DND-41 (cell line): ENCODE measurements around the gene SPOCD1.

Experiments
- ATAC-seq: fragments of 200-7000 bp; cut with Tn5 transposase; 3 replicates; pipeline ENCODE4 v1.9.1; 2021; ENCODE audit warnings: low read depth; ENCODE audit not compliant: insufficient read depth
- DNase-seq: peaks from one replicate; pipeline ENCODE4 v3.0.0-alpha.2; 2020
- H2AFZ ChIP-seq: 2 replicates; pipeline ENCODE4 v1.6.0; 2012; ENCODE audit warnings: low read depth, low read length
- H3K27ac ChIP-seq: 2 replicates; pipeline ENCODE4 v1.5.1; 2012; ENCODE audit warnings: low read length, inconsistent platforms
- H3K27me3 ChIP-seq: fragments of 200-600 bp; sonication (generic); 2 replicates; pipeline ENCODE4 v1.6.0; 2012; ENCODE audit warnings: low read length, mild to moderate bottlenecking, inconsistent platforms; ENCODE audit not compliant: insufficient read depth, poor library complexity
- H3K36me3 ChIP-seq: 2 replicates; pipeline ENCODE4 v1.5.1; 2012; ENCODE audit warnings: low read length, inconsistent platforms; ENCODE audit not compliant: insufficient read depth
- H3K4me1 ChIP-seq: 2 replicates; pipeline ENCODE4 v1.5.1; 2012; ENCODE audit warnings: mild to moderate bottlenecking, low read length; ENCODE audit not compliant: insufficient read depth
- H3K4me2 ChIP-seq: 2 replicates; pipeline ENCODE4 v1.6.0; 2012; ENCODE audit warnings: mild to moderate bottlenecking, moderate library complexity, low read length, inconsistent platforms; ENCODE audit not compliant: insufficient read depth
- H3K4me3 ChIP-seq, 2 experiments: fragments of 200-600 bp in 1 of 2; shearing (Covaris generic) in 1 of 2; 2 replicates each; pipeline ENCODE4 v1.5.1; 2012 to 2016; ENCODE audit warnings: inconsistent platforms in 2 of 2, low read length in 2 of 2, mild to moderate bottlenecking in 2 of 2, low read depth in 1 of 2, moderate library complexity in 1 of 2
- H3K79me2 ChIP-seq: 2 replicates; pipeline ENCODE4 v1.6.0; 2012; ENCODE audit warnings: low read length, inconsistent platforms; ENCODE audit not compliant: insufficient read depth
- H3K9ac ChIP-seq: 2 replicates; pipeline ENCODE4 v1.6.0; 2012; ENCODE audit warnings: low read depth, mild to moderate bottlenecking, inconsistent platforms, low read length, moderate library complexity
- H3K9me3 ChIP-seq: 2 replicates; pipeline ENCODE4 v1.5.1; 2012; ENCODE audit warnings: low read length, moderate library complexity, mild to moderate bottlenecking, inconsistent platforms; ENCODE audit not compliant: insufficient read depth, severe bottlenecking
- H4K20me1 ChIP-seq: 2 replicates; pipeline ENCODE4 v1.6.0; 2012; ENCODE audit warnings: low read length; ENCODE audit not compliant: insufficient read depth
- EZH2 ChIP-seq: IDR thresholded peaks from 3 replicates; pipeline ENCODE4 v1.6.1; 2012; ENCODE audit warnings: borderline replicate concordance, low read depth, mild to moderate bottlenecking, moderate library complexity, low read length, inconsistent platforms; ENCODE audit not compliant: severe bottlenecking
- TF ChIP-seq, protein P1 (sequence below): IDR thresholded peaks from 2 replicates; pipeline ENCODE4 v1.5.1; 2012; ENCODE audit warnings: borderline replicate concordance, low read length, moderate library complexity, mild to moderate bottlenecking; ENCODE audit not compliant: poor library complexity, severe bottlenecking; ENCODE audit errors: extremely low read depth

Gene SPOCD1

DNA sequence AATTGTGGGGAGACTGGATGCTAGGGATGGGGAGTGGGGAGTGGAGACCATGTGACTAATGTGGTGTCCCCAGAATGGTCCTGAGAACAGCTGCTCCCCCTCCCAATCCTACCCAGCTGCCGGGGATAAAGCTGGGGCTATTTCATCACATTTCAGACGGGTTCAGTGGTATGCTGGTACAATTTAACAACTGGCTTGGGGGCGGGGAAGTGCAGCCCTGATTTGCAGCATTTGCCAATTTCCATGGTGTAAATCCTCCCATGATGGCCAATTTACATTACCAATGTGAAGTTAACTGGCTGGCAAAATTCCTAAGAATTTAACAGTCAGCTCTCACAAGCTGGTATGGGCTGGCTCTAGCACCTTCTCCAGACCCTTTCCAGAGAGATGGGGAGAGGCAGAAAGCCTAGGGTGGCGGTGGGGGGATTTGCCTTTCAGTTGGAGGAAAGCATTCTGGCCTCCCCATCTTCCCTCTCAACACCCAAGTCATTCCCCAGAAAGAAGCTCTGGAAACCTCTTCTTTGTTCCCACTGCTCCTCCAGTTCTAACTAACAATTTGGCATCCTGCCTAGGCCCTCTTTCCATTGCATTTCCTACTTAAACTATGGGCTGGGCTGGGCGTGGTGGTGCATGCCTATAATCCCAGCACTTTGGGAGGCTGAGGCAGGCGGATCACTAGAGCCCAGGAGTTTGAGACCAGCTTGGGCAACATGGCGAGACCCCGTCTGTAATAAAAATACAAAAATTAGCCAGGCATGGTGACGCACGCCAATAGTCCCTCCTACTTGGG, 40.4 kb downstream of the SPOCD1 start:
- peaks cover 36% of the 10 kb centered on the region for H3K27me3 ChIP-seq
- no peak overlapping the region for H3K4me3 ChIP-seq
- TF ChIP-seq EZH2, result no peak
- TF ChIP-seq, protein P1, sequence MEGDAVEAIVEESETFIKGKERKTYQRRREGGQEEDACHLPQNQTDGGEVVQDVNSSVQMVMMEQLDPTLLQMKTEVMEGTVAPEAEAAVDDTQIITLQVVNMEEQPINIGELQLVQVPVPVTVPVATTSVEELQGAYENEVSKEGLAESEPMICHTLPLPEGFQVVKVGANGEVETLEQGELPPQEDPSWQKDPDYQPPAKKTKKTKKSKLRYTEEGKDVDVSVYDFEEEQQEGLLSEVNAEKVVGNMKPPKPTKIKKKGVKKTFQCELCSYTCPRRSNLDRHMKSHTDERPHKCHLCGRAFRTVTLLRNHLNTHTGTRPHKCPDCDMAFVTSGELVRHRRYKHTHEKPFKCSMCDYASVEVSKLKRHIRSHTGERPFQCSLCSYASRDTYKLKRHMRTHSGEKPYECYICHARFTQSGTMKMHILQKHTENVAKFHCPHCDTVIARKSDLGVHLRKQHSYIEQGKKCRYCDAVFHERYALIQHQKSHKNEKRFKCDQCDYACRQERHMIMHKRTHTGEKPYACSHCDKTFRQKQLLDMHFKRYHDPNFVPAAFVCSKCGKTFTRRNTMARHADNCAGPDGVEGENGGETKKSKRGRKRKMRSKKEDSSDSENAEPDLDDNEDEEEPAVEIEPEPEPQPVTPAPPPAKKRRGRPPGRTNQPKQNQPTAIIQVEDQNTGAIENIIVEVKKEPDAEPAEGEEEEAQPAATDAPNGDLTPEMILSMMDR, result no peak
- H3K9me3 ChIP-seq, result no peaks in the 10 kb centered on the region
- no peaks in the 10 kb centered on the region for H3K79me2 ChIP-seq
- no peak overlapping the region for H3K4me2 ChIP-seq
- no peak overlapping the region for H3K27ac ChIP-seq
- H3K9ac ChIP-seq, result no peak overlapping the region
- no peaks in the 10 kb centered on the region for H4K20me1 ChIP-seq
- no peak for ATAC-seq
- no peaks in the 10 kb centered on the region for H3K36me3 ChIP-seq
- no peak for DNase-seq
- no peak overlapping the region for H2AFZ ChIP-seq
- H3K4me1 ChIP-seq, result no peaks in the 10 kb centered on the region

DNA sequence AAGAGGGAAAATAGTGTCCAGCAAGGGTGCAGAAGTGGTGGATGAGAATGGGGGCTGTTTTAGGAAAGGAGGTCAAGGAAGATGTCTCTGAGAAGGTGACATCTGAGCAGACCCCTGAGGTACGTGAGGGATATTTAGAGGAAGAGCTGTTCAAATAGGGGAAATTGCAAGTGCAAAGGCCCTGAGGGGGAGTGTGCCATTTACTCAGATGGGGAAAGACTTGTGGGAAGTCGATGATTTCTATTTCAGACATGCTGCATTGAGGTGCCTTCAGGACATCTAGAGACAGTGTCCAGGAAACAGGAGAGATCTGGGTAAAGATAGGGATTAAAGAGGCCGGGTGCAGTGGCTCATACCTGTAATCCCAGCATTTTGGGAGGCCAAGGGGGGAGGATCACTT, 41.3 kb downstream of the SPOCD1 start:
- no peaks in the 10 kb centered on the region for H3K79me2 ChIP-seq
- no peak overlapping the region for H3K4me3 ChIP-seq
- H3K27ac ChIP-seq, result no peak overlapping the region
- no peaks in the 10 kb centered on the region for H3K4me1 ChIP-seq
- H2AFZ ChIP-seq, result no peak overlapping the region
- H3K9ac ChIP-seq, result no peak overlapping the region
- H4K20me1 ChIP-seq, result no peaks in the 10 kb centered on the region
- no peak for ATAC-seq
- no peaks in the 10 kb centered on the region for H3K9me3 ChIP-seq
- H3K4me2 ChIP-seq, result no peak overlapping the region
- no peak for DNase-seq
- peaks cover 36% of the 10 kb centered on the region for H3K27me3 ChIP-seq
- no peaks in the 10 kb centered on the region for H3K36me3 ChIP-seq
- TF ChIP-seq, protein P1, result no peak
- TF ChIP-seq EZH2, result no peak

DNA sequence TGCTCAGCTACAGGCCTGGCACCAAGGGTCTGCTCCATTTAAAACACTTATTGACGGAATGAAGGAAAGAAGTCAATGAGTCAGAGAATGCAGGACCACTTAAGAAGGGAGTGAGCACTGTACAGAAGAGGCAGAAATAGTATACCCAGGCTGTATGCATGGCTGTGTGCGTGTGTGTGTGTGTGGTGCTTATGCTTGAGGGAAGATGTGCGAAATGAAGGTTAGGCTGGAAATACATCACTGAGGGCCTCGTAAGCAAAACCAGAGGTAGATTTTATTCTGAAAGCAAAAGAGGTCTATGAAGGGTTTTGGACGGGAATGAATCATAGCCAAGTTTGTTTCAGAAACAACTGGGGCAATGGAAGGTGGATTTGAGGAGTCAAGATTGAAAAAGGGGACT, 42.0 kb downstream of the SPOCD1 start:
- Histone ChIP-seq H2AFZ (no peak overlapping the region), H3K27ac (no peak overlapping the region), H4K20me1 (no peaks in the 10 kb centered on the region), H3K4me3 (no peak overlapping the region), H3K4me1 (no peaks in the 10 kb centered on the region), H3K4me2 (no peak overlapping the region), H3K79me2 (no peaks in the 10 kb centered on the region), H3K36me3 (no peaks in the 10 kb centered on the region), H3K9ac (no peak overlapping the region), H3K27me3 (peaks cover 36% of the 10 kb centered on the region), H3K9me3 (no peaks in the 10 kb centered on the region)
- TF ChIP-seq, protein P1, result no peak
- no peak for TF ChIP-seq EZH2
- no peak for ATAC-seq
- DNase-seq, result no peak
